Measurements from ENCODE around the gene NCKAP5.

NCKAP5 gene

DNA sequence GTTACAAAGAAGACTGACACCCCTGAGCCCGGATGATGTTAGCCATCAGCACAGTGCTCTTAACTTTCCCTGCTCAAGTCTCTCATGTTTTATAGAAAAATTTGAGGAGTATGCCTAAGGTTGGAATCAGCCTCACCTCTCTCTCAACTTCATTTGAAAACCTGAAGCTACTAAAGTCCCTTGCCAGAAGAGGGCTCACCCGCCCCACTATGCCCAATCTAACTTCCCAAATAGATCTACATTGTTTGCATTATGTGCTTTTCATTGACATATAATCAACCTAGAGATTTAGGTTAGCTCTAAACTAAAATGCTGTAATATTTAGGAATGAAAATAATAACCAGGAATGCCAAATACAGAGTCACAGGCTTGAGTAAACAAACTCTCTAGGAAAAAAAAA lies 305.4 kb downstream of the NCKAP5 start:
- no peak overlapping the region for H3K14ac ChIP-seq (ENCODE audit: low read length)
- H3K79me1 ChIP-seq (ENCODE audit: low read length): no peaks in the 10 kb centered on the region
- H4K12ac ChIP-seq (ENCODE audit: low read depth, low read length): no peak overlapping the region
- no peak overlapping the region for H2BK120ac ChIP-seq (ENCODE audit: insufficient read depth, low read length, poor library complexity)
- H4K91ac ChIP-seq (ENCODE audit: low read depth, low read length): no peak overlapping the region
- H3K36me3 ChIP-seq (ENCODE audit: control insufficient read depth in 1 of 2, insufficient read depth in 2 of 2, low read length in 2 of 2): no peaks in the 10 kb centered on the region
- no CpG with 5 or more reads among the region's 2 CpGs for WGBS (ENCODE audit: extremely low coverage, insufficient coverage, insufficient read length)
- no peak overlapping the region for H3K18ac ChIP-seq (ENCODE audit: low read length)
- peaks cover 2% of the 10 kb centered on the region for H3K9me3 ChIP-seq (ENCODE audit: insufficient read depth, low read depth, low read length)
- H2BK12ac ChIP-seq (ENCODE audit: low read length): no peak overlapping the region
- H3K4me2 ChIP-seq (ENCODE audit: low read length): no peak overlapping the region
- H3K4ac ChIP-seq (ENCODE audit: low read depth, low read length): no peak overlapping the region
- no peak overlapping the region for H3K4me3 ChIP-seq (ENCODE audit: low read depth, low read length)
- peaks cover 3 to 9% of the 10 kb centered on the region in 2 experiments for H3K4me1 ChIP-seq (ENCODE audit: control insufficient read depth in 1 of 2, insufficient read depth in 2 of 2, low read length in 2 of 2)
- H3K23ac ChIP-seq (ENCODE audit: low read length): no peak overlapping the region
- H2BK5ac ChIP-seq (ENCODE audit: low read depth, low read length, poor library complexity): no peak overlapping the region
- no peak overlapping the region for H3K9ac ChIP-seq (ENCODE audit: low read length)
- no peak overlapping the region for H2AK5ac ChIP-seq (ENCODE audit: low read length)
- H2AFZ ChIP-seq (ENCODE audit: insufficient read depth, low read length, poor library complexity): no peak overlapping the region
- H3K79me2 ChIP-seq (ENCODE audit: control insufficient read depth, insufficient read depth, low read length, poor library complexity): no peaks in the 10 kb centered on the region
- H3K27me3 ChIP-seq (ENCODE audit: insufficient read depth, low read length): no peaks in the 10 kb centered on the region
- H4K8ac ChIP-seq (ENCODE audit: low read depth, low read length): no peak overlapping the region
- no peak overlapping the region for H3K27ac ChIP-seq (ENCODE audit: low read depth, low read length)
- DNase-seq: no peak

- Histone ChIP-seq H3K27ac (ENCODE audit: low read depth, low read length) (no peak overlapping the region), H3K79me1 (ENCODE audit: low read length) (no peaks in the 10 kb centered on the region), H3K9ac (ENCODE audit: low read length) (no peak overlapping the region), H3K79me2 (ENCODE audit: control insufficient read depth, insufficient read depth, low read length, poor library complexity) (no peaks in the 10 kb centered on the region), H2BK5ac (ENCODE audit: low read depth, low read length, poor library complexity) (no peak overlapping the region), H2AFZ (ENCODE audit: insufficient read depth, low read length, poor library complexity) (no peak overlapping the region), H3K14ac (ENCODE audit: low read length) (no peak overlapping the region), H2AK5ac (ENCODE audit: low read length) (no peak overlapping the region), H2BK12ac (ENCODE audit: low read length) (no peak overlapping the region), H3K36me3 (ENCODE audit: control insufficient read depth in 1 of 2, insufficient read depth in 2 of 2, low read length in 2 of 2) (no peaks in the 10 kb centered on the region), H3K9me3 (ENCODE audit: insufficient read depth, low read depth, low read length) (no peaks in the 10 kb centered on the region), H3K18ac (ENCODE audit: low read length) (no peak overlapping the region), H3K4me1 (ENCODE audit: control insufficient read depth in 1 of 2, insufficient read depth in 2 of 2, low read length in 2 of 2) (no peaks in the 10 kb centered on the region), H2BK120ac (ENCODE audit: insufficient read depth, low read length, poor library complexity) (no peak overlapping the region), H3K4ac (ENCODE audit: low read depth, low read length) (no peak overlapping the region), H3K23ac (ENCODE audit: low read length) (no peak overlapping the region), H4K12ac (ENCODE audit: low read depth, low read length) (no peak overlapping the region), H3K4me2 (ENCODE audit: low read length) (no peak overlapping the region), H3K27me3 (ENCODE audit: insufficient read depth, low read length) (no peaks in the 10 kb centered on the region), H4K8ac (ENCODE audit: low read depth, low read length) (no peak overlapping the region), H3K4me3 (ENCODE audit: low read depth, low read length) (no peak overlapping the region), H4K91ac (ENCODE audit: low read depth, low read length) (no peak overlapping the region)
- no CpG with 5 or more reads among the region's 2 CpGs for WGBS (ENCODE audit: extremely low coverage, insufficient coverage, insufficient read length)
- no peak for DNase-seq
These were observed 312.9 kb downstream of the NCKAP5 start for GRCh38 chr2:133255360-133255759.

DNA sequence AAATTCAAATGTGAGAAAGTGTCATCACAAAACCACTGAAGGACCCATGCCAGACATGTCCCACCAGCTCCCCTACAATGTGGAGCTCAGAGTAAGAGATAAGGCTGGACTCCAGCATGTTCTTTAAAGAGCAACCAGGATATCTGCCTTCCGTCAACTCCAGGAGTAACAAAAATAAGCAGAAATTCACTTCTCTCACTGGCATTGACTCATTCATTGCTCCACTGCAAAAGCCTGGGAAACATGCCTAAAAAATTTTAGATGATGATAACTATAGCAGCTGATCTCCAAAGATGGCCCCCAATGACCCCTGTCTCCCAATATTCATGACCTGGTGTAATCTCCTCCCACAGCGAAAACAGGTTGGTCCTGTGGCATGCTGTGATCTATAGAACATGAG lies 314.5 kb downstream of the NCKAP5 start:
- H4K8ac ChIP-seq (ENCODE audit: low read depth, low read length): no peak overlapping the region
- no peak overlapping the region for H3K14ac ChIP-seq (ENCODE audit: low read length)
- H3K23ac ChIP-seq (ENCODE audit: low read length): no peak overlapping the region
- H3K27me3 ChIP-seq (ENCODE audit: insufficient read depth, low read length): no peaks in the 10 kb centered on the region
- no peak overlapping the region for H3K27ac ChIP-seq (ENCODE audit: low read depth, low read length)
- no peak for DNase-seq
- H3K4me2 ChIP-seq (ENCODE audit: low read length): no peak overlapping the region
- no peaks in the 10 kb centered on the region for H3K36me3 ChIP-seq (ENCODE audit: control insufficient read depth in 1 of 2, insufficient read depth in 2 of 2, low read length in 2 of 2)
- no peaks in the 10 kb centered on the region for H3K79me1 ChIP-seq (ENCODE audit: low read length)
- H3K18ac ChIP-seq (ENCODE audit: low read length): no peak overlapping the region
- H2AK5ac ChIP-seq (ENCODE audit: low read length): no peak overlapping the region
- no peaks in the 10 kb centered on the region for H3K4me1 ChIP-seq (ENCODE audit: control insufficient read depth in 1 of 2, insufficient read depth in 2 of 2, low read length in 2 of 2)
- H4K12ac ChIP-seq (ENCODE audit: low read depth, low read length): no peak overlapping the region
- H3K4me3 ChIP-seq (ENCODE audit: low read depth, low read length): no peak overlapping the region
- no peak overlapping the region for H2BK120ac ChIP-seq (ENCODE audit: insufficient read depth, low read length, poor library complexity)
- H3K9ac ChIP-seq (ENCODE audit: low read length): no peak overlapping the region
- no peak overlapping the region for H2BK12ac ChIP-seq (ENCODE audit: low read length)
- H3K9me3 ChIP-seq (ENCODE audit: insufficient read depth, low read depth, low read length): no peaks in the 10 kb centered on the region
- H2AFZ ChIP-seq (ENCODE audit: insufficient read depth, low read length, poor library complexity): no peak overlapping the region
- no CpG with 5 or more reads among the region's 2 CpGs for WGBS (ENCODE audit: extremely low coverage, insufficient coverage, insufficient read length)
- H3K4ac ChIP-seq (ENCODE audit: low read depth, low read length): no peak overlapping the region
- H2BK5ac ChIP-seq (ENCODE audit: low read depth, low read length, poor library complexity): no peak overlapping the region
- no peak overlapping the region for H4K91ac ChIP-seq (ENCODE audit: low read depth, low read length)
- no peaks in the 10 kb centered on the region for H3K79me2 ChIP-seq (ENCODE audit: control insufficient read depth, insufficient read depth, low read length, poor library complexity)

- Histone ChIP-seq H4K8ac (ENCODE audit: low read depth, low read length) (no peak overlapping the region), H3K27ac (ENCODE audit: low read depth, low read length) (no peak overlapping the region), H2BK120ac (ENCODE audit: insufficient read depth, low read length, poor library complexity) (no peak overlapping the region), H3K4me1 (ENCODE audit: control insufficient read depth in 1 of 2, insufficient read depth in 2 of 2, low read length in 2 of 2) (no peaks in the 10 kb centered on the region), H3K79me2 (ENCODE audit: control insufficient read depth, insufficient read depth, low read length, poor library complexity) (no peaks in the 10 kb centered on the region), H3K14ac (ENCODE audit: low read length) (no peak overlapping the region), H2AK5ac (ENCODE audit: low read length) (no peak overlapping the region), H3K36me3 (ENCODE audit: control insufficient read depth in 1 of 2, insufficient read depth in 2 of 2, low read length in 2 of 2) (no peaks in the 10 kb centered on the region), H3K18ac (ENCODE audit: low read length) (no peak overlapping the region), H4K12ac (ENCODE audit: low read depth, low read length) (no peak overlapping the region), H3K23ac (ENCODE audit: low read length) (no peak overlapping the region), H3K4me3 (ENCODE audit: low read depth, low read length) (no peak overlapping the region), H2BK12ac (ENCODE audit: low read length) (no peak overlapping the region), H3K79me1 (ENCODE audit: low read length) (no peaks in the 10 kb centered on the region), H4K91ac (ENCODE audit: low read depth, low read length) (no peak overlapping the region), H3K4me2 (ENCODE audit: low read length) (no peak overlapping the region), H2BK5ac (ENCODE audit: low read depth, low read length, poor library complexity) (no peak overlapping the region), H3K27me3 (ENCODE audit: insufficient read depth, low read length) (no peaks in the 10 kb centered on the region), H2AFZ (ENCODE audit: insufficient read depth, low read length, poor library complexity) (no peak overlapping the region), H3K4ac (ENCODE audit: low read depth, low read length) (no peak overlapping the region), H3K9me3 (ENCODE audit: insufficient read depth, low read depth, low read length) (no peaks in the 10 kb centered on the region), H3K9ac (ENCODE audit: low read length) (no peak overlapping the region)
- DNase-seq: no peak
- WGBS (ENCODE audit: extremely low coverage, insufficient coverage, insufficient read length): no CpG with 5 or more reads among the region's 5 CpGs
These were observed 315.4 kb downstream of the NCKAP5 start for GRCh38 chr2:133252780-133253355.
